ENCODE measurements around the gene KRTAP12-4.

- TF ChIP-seq POLR2A (IDR thresholded peaks at IDR 0.05; ENCODE audit: low read depth, low read length) (no peak), POLR2AphosphoS5 (IDR thresholded peaks at IDR 0.05; ENCODE audit: low read depth, low read length) (no peak), SPI1 (IDR thresholded peaks at IDR 0.05; ENCODE audit: low read depth, low read length) (no peak), PAX5 (IDR thresholded peaks at IDR 0.05; ENCODE audit: insufficient read depth, low read length, severe bottlenecking) (no peak), TAF1 (IDR thresholded peaks at IDR 0.05; ENCODE audit: low read depth, low read length) (no peak)
Observed at GRCh38 chr21:44653123-44653522, 1.3 kb downstream of the KRTAP12-4 start.

Data from GM12891 (cell line).